Endothelial cell (in vitro differentiated cells): ENCODE results near the gene ZDHHC18. TPM values are rescaled to one million over a fixed set of nuclear protein-coding genes. Genes with fewer than 3 reads are reported as not detected.

Source experiments
- DNase-seq: peaks from one replicate; pipeline ENCODE4 v3.0.0; 2021; ENCODE audit warnings: low spot score
- H3K27ac Mint-ChIP-seq: one replicate; pipeline ENCODE4 v1.8.0; 2021; ENCODE audit warnings: mixed read lengths, inconsistent platforms; ENCODE audit not compliant: unreplicated experiment
- H3K27me3 Mint-ChIP-seq: one replicate; pipeline ENCODE4 v1.8.0; 2021; ENCODE audit warnings: mild to moderate bottlenecking, moderate library complexity, mixed read lengths, inconsistent platforms; ENCODE audit not compliant: unreplicated experiment
- H3K36me3 Mint-ChIP-seq: one replicate; pipeline ENCODE4 v1.8.0; 2021; ENCODE audit warnings: mild to moderate bottlenecking, low read depth, mixed read lengths, inconsistent platforms; ENCODE audit not compliant: unreplicated experiment
- H3K4me1 Mint-ChIP-seq: one replicate; pipeline ENCODE4 v1.8.0; 2021; ENCODE audit warnings: mild to moderate bottlenecking, mixed read lengths, inconsistent platforms; ENCODE audit not compliant: unreplicated experiment
- H3K4me3 Mint-ChIP-seq: one replicate; pipeline ENCODE4 v1.8.0; 2021; ENCODE audit warnings: mild to moderate bottlenecking, mixed read lengths, inconsistent platforms; ENCODE audit not compliant: unreplicated experiment
- H3K9me3 Mint-ChIP-seq: one replicate; pipeline ENCODE4 v1.8.0; 2021; ENCODE audit warnings: mixed read lengths, inconsistent platforms; ENCODE audit not compliant: unreplicated experiment
- total RNA-seq: library from RNA; stranded (reverse); fragmentation: NEBNext Ultra II Directional; extraction: Animal tissue kit (Norgen Biotek cat#: 25700); gene quantifications from one replicate; pipeline ENCODE4 v1.2.1, GENCODE V29; 2021; ENCODE audit not compliant: unreplicated experiment
- TF ChIP-seq, protein P1 (sequence below): fragments of 200-600 bp; sonication (generic); IDR thresholded peaks from one replicate; pipeline ENCODE4 v1.5.0; 2021; ENCODE audit warnings: antibody characterized with exemption; ENCODE audit not compliant: unreplicated experiment

ZDHHC18 gene
- total RNA-seq, 1 donor from 2014 or later = 32.4 TPM

DNA sequence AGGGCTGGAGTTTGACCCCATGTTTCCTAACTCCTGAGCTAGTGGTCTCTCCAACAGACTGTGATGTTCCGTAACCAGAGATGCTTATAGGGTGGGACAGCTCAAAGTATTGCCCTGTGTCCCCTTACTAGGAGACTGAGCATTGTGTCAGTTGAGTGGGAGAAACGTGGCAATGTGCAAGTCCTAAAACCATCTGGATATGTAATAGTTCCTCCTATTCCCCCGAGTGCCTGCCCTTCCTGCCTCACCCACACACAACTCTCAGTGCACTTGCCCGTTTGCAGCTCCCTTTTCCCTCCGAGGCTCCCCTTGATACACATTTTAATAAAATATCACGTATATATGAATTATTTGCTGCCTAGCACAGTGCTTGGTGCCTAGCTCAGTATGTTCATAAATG is 35.3 kb upstream of the ZDHHC18 start:
- Mint-ChIP-seq H3K4me3 (no peak overlapping the region), H3K4me1 (peaks cover 42% of the 10 kb centered on the region), H3K36me3 (peaks cover 14% of the 10 kb centered on the region), H3K9me3 (no peaks in the 10 kb centered on the region), H3K27ac (no peak overlapping the region), H3K27me3 (peaks cover 16% of the 10 kb centered on the region)
- no peak for DNase-seq
- TF ChIP-seq, protein P1, sequence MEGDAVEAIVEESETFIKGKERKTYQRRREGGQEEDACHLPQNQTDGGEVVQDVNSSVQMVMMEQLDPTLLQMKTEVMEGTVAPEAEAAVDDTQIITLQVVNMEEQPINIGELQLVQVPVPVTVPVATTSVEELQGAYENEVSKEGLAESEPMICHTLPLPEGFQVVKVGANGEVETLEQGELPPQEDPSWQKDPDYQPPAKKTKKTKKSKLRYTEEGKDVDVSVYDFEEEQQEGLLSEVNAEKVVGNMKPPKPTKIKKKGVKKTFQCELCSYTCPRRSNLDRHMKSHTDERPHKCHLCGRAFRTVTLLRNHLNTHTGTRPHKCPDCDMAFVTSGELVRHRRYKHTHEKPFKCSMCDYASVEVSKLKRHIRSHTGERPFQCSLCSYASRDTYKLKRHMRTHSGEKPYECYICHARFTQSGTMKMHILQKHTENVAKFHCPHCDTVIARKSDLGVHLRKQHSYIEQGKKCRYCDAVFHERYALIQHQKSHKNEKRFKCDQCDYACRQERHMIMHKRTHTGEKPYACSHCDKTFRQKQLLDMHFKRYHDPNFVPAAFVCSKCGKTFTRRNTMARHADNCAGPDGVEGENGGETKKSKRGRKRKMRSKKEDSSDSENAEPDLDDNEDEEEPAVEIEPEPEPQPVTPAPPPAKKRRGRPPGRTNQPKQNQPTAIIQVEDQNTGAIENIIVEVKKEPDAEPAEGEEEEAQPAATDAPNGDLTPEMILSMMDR = no peak

DNA sequence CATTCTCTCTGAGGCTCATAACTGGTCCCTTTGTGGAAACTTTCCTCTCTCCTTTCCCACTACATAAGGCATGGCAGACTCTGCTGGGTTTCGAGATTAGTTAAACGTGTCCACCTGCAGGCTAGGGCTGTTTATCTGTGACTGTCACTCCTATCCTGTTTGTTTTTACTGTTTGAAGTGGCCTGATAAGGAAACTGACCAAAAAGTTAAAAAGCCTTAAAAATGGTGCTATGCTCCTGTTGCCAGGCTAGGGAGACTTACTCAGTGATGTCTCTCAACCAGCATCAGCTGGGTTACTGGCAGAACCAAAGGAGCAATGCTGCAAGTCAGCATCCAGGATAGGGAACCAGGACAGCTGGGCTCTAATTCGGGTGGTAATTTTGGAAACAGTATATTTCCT is 34.9 kb upstream of the ZDHHC18 start:
- TF ChIP-seq, protein P1 = no peak
- no peak for DNase-seq
- Mint-ChIP-seq H3K27ac (no peak overlapping the region), H3K9me3 (no peaks in the 10 kb centered on the region), H3K36me3 (peaks cover 14% of the 10 kb centered on the region), H3K4me1 (peaks cover 39% of the 10 kb centered on the region), H3K27me3 (peaks cover 15% of the 10 kb centered on the region), H3K4me3 (no peak overlapping the region)

DNA sequence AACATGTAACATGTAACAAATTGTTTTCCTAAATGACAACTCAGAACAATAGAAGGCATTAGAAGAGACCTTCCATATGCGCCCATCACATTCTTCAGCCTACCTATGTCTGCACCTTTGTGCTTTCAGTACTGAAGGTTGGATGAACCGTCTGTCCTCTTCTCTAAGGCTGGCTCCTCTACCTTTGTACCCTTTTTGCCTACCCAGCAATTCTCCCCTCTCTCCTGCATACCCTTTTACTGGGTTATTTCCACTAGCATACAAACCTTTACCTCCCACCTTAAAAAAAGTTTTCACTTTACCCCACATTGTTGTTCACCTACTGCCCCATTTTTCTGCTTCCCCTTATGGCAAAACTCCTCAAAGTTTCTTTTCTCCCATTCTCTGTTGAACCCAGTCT is 33.6 kb upstream of the ZDHHC18 start:
- H3K36me3 Mint-ChIP-seq = peaks cover 14% of the 10 kb centered on the region
- DNase-seq = no peak
- no peak overlapping the region for H3K27ac Mint-ChIP-seq
- H3K4me3 Mint-ChIP-seq = peak overlapping the region; percentile 7
- TF ChIP-seq, protein P1 = no peak
- H3K4me1 Mint-ChIP-seq = peaks cover 36% of the 10 kb centered on the region
- no peaks in the 10 kb centered on the region for H3K9me3 Mint-ChIP-seq
- peaks cover 13% of the 10 kb centered on the region for H3K27me3 Mint-ChIP-seq

DNA sequence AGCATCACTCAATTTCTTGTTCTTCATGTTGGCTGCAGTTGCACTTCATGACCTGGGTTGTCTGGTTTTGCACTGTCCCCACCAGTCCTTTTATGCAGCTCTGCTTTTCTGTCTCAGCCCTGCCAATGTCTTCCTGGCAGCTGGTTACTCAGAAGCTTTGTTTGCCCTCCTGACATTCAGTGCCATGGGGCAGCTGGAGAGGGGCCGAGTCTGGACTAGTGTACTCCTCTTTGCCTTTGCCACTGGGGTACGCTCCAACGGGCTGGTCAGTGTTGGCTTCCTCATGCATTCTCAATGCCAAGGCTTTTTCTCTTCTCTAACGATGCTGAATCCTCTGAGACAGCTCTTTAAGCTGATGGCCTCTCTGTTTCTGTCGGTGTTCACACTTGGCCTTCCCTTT is 32.1 kb upstream of the ZDHHC18 start:
- H3K27ac Mint-ChIP-seq = no peak overlapping the region
- no peaks in the 10 kb centered on the region for H3K9me3 Mint-ChIP-seq
- H3K27me3 Mint-ChIP-seq = peaks cover 6% of the 10 kb centered on the region
- H3K4me3 Mint-ChIP-seq = peak overlapping the region; percentile 42
- no peak for DNase-seq
- H3K4me1 Mint-ChIP-seq = peaks cover 30% of the 10 kb centered on the region
- H3K36me3 Mint-ChIP-seq = peaks cover 14% of the 10 kb centered on the region
- TF ChIP-seq, protein P1 = no peak

DNA sequence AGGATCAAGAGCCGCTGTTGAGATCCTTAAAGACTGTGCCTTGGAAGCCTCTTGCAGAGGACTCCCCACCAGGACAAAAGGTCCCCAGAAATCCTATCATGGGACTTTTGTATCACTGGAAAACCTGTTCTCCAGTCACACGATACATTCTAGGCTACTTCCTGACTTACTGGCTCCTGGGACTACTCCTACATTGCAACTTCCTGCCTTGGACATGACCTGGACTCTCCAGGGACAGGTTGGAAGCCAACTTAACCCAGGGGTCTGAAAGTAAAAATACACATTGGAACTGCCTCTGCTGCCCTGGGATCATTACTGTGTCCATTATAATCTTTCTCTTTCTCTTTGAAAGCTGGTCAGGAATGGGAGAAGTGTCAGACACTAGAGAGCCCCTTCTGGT is 28.9 kb upstream of the ZDHHC18 start:
- peaks cover 14% of the 10 kb centered on the region for H3K36me3 Mint-ChIP-seq
- H3K27ac Mint-ChIP-seq = peak overlapping the region; percentile 74
- no peak for DNase-seq
- peaks cover 36% of the 10 kb centered on the region for H3K4me1 Mint-ChIP-seq
- H3K9me3 Mint-ChIP-seq = no peaks in the 10 kb centered on the region
- TF ChIP-seq, protein P1 = no peak
- peaks cover 4% of the 10 kb centered on the region for H3K27me3 Mint-ChIP-seq
- H3K4me3 Mint-ChIP-seq = no peak overlapping the region
